T-helper 2 cell (primary cell): ENCODE data around the gene ROBO2.
"Not testable (repeated sequence)": the region's sequence is repeated elsewhere in the genome, so short reads cannot be mapped to it uniquely, and the experiment has no call there.

ENCODE experiments used
- DNase-seq, 5 experiments: peaks; one replicate each; pipeline versions ENCODE4 v3.0.0 to v3.0.0-alpha.2; 2012 to 2022

The ROBO2 gene

DNA sequence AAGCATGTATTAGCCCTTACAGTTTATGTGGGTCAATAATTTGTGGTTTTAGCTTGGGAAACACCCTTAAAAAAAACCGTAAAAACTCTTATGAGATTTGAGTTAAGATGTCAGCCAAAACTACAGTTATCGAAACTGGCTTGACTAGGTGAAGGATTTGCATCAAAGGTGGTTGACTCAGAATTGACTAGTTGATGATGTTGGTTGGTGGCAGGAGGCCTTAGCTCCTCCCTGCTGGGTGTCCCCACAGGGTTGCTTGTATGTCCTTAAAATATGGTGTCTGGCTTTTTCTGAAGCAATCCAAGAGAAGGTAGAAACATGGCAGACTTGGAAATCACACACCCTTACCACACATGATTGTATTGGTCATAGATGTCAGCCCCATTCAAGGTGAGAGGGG lies 305.1 kb downstream of the ROBO2 start:
- no peak for DNase-seq

DNA sequence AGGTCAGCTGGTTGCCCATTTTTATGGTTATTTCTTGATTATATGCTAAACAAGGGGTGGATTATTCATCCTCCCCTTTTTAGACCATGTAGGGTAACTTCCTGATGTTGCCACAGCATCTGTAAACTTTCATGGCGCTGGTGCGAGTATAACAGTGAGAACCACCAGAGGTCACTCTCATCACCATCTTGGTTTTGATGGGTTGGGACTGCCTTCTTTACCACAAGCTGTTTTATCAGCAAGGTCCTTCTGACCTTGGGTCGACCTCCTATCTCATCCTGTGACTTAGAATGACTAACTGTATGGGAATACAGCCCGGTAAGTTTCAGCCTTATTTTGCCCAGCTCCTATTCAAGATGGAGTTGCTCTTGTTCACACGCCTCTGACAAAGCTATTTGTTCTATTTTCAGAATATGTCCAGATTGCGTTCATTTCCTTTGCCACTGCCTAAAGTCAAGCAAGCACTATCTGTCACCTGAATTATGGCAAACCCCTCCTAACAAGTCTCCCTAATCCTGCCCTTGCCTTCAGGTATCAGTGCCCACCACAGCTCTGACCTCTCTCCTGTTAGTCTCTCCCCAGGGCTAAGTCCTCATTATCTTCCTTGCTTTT lies 308.5 kb downstream of the ROBO2 start:
- no peak for DNase-seq

DNA sequence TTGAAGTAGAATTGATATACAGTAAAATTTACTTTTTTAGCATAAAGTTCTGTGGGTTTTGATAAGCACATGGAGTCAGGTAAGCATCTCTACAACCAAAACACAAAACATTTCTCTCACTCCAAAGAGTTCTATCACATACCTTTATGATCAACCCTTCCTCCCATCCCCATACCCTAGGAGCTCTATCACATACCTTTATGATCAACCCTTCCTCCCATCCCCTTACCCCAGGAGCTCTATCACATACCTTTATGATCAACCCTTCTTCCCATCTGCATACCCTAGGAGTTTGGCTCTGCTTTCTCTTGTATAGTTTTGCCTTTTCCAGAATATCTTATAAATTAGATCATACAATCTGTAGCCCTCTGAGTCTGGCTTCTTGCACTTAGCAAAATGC lies 315.1 kb downstream of the ROBO2 start:
- no peak for DNase-seq

DNA sequence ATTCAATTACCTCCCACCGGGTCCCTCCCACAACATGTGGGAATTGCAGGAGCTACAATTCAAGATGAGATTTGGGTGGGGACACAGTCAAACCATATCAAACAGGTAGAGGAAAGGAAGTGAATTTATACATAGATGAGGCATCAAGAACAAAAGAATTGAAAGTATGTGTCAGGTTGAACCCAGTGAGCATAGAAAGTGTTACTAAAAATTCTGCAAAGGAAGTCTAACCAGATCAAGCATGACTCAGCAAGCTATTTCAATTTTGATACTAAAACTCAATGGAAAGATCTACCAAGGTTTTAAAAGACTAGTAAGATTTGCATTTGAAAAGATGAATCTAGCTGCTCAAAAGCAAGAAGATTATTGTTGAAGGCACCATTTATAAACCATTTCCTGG lies 323.0 kb downstream of the ROBO2 start:
- DNase-seq, result no peak

DNA sequence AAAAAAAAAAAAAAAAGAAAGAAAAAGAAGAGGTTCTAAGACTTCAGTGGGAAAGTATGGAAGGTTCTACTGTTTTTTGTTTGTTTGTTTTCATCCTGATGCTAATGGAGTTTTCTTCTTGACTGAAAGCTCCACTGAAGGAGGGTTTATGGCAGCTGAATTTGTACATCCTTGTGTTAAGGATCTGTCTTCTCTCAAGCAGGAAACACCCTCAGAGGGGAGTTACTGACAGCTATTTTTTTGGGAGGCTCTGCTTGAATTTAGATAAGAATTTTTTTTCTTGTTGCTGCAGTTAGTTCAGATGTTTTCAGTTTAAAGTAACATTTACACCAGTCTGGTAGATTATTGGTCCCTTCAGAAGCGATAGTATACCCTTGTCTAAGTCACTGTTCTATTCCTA lies 325.3 kb downstream of the ROBO2 start:
- DNase-seq, result no peak

DNA sequence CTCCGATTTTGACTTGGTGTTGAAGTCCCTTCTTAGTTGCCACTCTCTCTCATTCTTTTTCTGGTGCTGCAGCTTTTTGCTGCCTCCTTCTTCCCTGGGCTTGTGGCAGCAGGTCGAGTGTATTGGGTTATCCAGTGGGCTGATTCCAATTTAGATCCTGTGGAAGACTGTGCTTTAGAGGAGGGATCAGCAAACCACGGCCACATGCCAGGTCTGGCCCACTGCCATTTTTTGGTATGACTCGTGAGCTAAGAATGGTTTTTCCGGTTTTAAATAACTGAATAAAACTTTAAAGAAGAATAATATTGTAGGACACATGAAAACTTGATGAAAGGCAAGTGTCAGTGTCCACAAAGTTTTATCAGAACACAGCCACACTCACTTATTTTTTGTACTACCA lies 330.5 kb downstream of the ROBO2 start:
- no peak for DNase-seq

DNA sequence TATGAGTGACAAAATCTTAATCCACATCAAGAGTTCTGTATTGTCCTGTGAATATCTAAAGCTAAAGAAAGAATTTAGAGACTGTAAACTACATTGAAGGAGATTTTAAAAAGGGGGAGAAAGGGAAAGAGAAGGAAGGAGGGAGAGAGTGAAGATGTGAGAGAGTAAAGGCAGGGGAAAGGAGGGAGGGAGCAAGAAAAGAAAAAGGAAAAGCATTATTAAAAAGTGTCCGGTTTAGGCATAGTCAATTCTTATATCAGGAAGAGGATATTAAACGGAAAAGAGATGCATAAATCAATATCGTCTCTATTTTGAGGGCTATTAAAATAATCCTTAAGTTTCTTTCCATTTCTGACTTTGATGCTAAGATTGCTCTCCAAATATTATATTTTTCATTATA lies 332.1 kb downstream of the ROBO2 start:
- no peak for DNase-seq

DNA sequence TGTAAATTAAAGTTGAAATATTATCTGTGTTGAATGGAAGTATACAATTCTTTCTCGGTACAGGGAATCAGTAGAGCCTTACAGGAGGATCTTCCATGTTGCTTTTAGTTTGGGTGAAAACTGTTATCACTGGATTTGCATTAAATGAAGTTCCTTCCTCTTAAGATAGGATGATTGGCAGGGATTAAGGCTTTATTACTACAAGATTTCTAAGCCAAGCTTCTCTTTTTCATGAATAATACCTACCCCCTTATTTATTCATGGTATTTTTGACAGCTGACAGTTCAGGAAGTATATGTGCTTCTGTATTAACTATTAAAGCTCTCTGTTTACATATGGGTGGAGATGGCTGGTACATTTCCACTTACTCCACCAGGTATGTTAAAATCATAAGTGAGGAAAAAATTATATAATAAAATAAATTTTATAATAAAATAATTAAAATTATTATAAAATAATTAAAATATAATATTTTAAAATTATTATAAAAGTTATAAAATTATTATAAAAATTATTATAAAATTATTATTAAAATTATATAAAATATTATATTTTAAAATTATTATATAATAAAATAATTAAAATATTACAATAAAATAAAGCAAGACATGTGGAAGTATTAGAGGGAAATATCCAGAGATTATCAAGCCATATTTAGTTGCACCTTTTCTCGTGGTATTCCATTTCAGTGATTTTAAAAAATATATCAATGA lies 332.9 kb downstream of the ROBO2 start:
- no peak for DNase-seq

DNA sequence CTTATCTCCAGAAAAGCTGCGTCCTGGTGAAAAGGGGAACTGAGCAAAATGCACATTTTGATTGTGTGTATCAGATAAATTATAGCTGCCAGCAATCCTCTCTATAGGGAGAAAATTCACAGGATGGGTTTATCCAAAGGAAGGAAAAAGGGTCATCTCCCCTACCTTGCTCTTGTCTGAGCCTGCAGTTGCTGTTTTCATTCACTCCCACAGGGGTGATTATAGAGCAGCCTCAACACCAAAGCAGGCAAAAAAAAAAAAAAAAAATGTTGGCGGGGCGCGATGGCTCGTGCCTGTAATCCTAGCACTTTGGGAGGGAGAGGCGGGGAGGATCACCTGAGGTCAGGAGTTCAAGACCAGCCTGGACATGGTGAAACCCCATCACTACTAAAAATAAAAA lies 333.7 kb downstream of the ROBO2 start:
- no peak for DNase-seq

DNA sequence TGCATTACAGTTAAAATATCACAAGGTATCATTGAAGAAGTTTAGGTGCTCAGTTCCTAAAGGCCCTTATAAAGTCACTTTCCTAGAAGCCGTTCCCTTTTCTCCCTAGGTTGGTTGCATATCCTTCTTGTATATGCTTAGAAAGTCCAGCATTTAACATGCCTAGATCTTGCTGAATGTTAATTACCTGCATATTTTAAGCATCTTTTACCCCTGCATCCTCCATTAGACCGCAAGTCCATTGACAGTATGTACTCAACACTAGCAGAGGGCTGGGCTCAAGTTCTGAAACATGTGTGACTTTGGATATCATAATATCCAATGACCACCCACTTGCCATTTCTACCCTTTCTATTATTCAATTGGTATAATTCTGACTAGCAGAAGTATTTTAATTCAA lies 336.6 kb downstream of the ROBO2 start:
- no peak for DNase-seq

DNA sequence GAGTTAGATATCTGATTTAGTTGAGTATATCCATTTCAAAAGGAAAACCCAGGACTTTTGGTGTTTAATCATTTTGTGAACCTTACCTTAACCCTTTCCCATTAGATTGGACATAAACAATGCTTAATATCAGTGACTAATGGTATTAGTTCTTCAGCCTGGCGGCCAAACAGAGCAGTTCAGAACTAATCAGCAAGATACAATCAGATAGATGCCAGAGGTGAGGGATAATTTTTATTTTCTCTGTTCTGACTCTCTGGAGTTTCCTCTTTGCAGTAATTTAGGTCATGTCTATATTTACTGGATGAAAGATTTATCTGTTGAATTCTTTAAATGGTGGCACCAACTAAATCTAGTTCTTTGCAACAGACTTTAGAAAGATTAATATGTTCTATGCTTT lies 337.8 kb downstream of the ROBO2 start:
- DNase-seq, result no peak

DNA sequence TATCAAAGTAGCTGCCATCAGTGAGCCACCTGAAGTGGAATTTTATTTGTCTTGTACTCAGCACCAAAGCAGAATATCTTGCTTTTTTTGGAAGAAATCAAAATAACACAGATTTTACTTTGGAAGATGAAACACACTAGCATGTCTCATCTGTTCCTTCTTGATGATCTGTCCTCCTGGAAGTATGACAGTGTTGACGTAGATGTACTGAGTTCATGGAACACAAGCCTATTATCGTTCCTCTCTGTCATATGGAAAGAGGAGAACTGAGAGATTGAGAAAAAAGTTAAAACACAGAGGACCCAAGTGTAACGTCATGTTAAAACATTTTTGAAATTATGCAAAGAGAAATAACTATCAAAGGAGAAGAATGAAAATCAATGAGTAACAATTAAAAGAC lies 340.2 kb downstream of the ROBO2 start:
- no peak for DNase-seq

DNA sequence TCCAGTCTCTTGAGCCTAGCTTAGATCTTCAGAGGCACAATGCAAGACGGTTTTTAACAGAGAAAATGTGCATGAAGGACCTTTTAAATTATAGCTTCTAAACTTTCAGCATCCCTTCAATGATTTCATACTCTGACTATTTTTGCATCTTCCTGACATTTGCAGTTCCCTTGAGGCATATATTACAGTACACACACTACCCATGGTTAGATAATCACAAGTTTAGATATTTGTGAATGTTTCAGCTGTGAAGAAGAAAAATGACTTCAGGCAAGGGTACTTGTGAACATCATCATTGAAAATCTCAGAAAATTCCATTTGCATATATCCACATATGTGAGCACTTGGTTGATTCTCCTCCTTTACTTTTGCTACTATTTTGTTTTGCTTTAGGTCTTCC lies 341.5 kb downstream of the ROBO2 start:
- no peak for DNase-seq

DNA sequence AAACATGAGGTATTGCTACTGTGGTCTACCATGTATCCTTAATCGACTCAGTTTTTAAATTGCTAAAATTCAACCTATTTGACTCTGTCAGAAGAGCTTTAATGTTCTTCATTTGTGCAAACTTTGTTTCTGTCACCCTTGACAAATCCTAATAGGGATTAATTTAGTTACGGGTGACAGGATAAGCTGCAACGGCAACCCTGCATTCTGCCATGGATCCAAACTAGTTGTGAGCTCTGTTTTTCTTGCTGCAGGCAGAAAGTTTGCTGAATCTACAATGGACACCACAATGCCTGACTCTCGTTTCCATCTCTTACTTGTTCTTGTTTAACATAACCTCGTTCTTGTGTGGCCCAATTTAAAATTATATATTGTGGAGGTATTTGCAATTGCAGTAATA lies 352.3 kb downstream of the ROBO2 start:
- no peak for DNase-seq

DNA sequence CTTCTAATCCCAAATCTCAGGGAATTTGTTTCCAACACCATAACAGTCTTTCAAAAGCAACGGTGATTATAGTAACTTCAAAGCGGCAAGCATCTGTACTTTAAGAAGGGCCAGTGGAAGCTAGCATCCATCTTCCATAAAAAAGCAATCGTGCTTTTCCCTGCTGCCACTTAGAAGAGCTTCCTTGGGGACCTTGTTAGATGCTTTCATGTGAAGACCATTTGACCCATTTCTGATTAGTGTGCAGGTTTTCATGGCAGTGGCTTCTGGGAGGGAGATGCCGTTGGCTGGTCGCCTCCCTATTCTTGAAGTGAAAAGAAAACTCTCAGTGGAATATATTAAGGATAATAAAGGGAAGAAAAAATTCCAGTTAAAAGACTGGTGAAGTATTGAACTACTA lies 354.1 kb downstream of the ROBO2 start:
- DNase-seq, result no peak

DNA sequence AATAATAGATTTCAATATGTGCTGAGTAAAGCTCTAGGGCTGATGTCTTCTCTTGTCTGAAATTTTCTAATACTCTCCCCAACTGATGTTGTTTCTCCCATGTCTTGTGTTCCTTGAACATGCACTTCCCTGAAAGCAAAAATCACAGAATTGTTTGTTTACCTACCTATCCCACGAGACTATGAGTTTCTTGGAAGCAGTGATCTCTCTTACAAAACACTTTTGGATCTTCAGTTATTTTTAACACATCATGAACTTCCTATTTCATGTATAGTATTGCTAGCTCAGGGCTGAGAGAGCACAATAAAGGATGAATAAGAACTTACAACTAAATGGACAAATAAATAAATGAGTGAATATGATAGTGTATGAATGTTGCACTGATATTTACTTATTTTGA lies 365.0 kb downstream of the ROBO2 start:
- DNase-seq, result no peak

DNA sequence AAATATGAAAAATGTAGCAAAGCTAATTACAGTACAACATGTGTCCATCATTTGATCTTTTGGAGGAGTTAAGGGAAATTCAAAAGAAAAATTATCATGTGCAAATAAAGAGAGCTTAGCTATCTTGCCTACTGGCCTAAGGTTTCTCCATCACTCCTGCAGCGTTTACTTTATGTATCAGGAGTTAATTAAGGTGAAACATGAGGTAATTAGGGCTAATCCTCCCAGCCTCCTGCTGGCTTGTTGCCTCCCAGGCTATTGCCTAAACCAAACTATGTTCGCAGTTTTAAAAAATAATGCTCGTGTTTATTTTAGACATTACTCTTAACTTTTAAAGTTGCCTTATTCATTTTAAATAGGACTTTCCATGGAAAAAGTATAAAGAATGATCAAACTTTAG lies 367.5 kb downstream of the ROBO2 start:
- DNase-seq, result no peak

DNA sequence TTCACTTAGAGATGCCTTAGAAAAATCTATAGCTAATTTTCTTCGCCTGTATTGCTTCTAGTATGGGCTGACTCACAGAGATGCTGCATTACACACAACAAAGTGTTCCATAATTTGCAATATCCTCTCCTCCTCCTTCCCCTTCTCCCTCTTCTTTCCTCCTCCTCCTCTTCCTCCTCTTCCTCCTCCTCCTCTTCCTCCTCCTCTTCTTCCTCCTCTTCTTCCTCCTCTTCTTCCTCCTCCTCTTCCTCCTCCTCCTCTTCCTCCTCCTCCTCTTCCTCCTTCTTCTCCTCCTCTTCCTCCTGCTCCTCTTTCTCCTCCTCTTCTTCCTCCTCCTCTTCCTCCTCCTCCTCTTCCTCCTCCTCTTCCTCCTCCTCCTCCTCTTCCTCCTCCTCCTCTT lies 370.4 kb downstream of the ROBO2 start:
- DNase-seq, result not testable (repeated sequence)

DNA sequence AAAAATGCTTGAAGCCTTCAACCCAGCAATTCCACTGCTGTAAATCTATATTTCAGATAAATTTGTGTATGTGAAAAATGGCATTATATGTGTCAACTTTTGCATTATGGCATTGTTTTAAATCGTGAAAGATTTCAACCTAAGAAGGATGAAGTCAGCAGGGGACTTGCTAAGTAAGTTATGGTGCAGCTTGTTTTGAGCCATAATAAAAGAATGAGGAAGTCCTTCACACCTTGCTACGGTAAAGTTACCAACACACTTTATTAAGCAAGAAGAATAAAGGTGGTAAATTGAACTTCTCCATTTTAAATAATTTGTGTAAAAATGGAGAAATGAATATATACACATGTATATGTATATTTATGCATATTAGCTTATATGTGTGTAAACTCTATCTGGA lies 371.4 kb downstream of the ROBO2 start:
- DNase-seq, result no peak

DNA sequence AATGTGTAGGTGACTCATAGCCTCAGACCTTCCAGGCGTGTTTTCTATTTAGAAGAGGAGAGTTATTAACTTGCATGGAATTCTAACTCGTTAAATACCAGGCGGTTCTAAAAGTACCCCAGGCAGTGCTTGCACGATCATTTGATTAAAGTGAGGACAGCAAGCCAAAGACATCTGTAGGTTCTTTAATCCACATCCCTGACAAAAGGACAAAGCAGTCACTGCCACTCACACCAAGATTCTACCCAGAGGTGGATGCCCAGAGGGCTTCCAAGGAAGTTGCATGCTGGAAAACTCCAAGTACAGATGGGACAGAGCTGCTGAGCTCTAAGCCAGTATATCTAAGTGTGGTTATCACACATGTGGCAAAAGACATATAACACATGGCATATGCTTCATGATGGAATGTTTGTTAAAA lies 372.1 kb downstream of the ROBO2 start:
- no peak for DNase-seq

DNA sequence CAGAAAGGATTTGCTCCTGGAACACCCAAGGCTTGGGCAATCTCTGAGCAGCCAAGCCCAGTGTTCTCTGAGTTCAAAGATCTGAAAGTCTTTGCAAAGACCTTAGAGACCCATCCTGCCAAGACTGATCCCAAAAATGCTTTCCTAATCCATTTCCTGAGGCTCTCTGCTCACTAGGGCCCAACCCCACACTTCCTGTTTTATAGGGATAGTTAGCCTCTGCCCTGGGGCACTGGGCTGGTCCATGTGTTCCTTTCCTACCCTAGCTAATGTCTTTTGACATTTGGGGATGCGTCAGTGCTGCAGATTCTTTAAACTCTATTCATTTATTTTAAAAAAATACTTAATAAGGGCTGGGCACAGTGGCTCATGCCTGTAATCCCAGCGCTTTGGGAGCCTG lies 372.7 kb downstream of the ROBO2 start:
- no peak for DNase-seq

DNA sequence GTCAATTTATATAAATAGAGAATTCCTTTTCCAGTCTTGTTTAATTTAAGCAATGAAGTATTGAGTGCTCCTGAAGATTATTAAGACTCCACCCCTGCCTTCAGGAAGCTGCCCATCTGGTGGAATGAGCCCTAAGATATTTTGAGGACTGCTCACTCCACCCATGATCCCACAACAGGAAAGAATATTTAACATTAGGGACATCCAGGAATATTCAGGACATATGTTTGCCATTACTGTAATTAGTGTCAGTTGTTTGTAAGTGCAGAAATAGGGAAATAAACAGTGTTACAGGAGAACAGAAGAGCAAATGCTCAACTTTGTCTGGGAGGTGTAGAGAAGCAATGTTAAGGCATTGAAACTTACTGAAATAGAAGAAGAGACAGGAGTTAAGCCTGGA lies 375.0 kb downstream of the ROBO2 start:
- no peak for DNase-seq

DNA sequence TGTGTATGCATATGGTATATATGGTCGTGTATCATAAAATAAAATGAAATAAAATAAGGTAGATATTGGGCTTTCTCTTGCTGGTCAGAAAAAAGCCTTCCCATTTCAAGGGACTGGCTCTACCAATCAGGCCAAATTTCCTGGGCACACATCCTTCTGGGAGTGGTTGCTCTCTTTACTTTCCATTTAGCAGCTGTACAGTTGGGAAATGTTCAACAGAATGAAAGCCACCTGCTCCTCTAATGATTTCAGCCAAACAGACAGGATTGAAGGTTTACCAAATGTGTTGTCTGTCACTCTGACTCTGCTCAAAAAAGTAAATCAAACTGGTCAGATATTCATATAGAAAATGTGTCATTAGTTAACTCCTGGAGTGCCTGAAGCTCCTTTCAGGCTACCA lies 380.4 kb downstream of the ROBO2 start:
- no peak for DNase-seq

DNA sequence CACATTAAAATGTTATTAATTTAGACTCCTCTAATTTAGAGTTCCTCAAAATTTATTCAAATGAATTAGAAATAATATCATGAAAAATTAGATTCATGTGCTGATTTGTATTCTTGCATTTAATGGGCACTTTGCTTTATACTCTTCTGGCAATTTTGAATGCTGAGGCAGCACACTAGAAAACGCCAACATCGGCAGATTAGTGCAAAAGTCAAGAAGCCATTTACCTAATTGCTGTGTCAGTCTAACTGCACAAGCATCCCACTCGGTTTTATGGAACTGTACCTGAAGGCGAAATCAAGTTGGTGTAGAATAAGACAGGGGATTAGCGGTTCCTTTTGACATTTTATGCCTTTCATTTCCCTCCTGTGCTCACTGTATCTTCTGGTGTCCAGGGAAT lies 382.0 kb downstream of the ROBO2 start:
- no peak for DNase-seq

DNA sequence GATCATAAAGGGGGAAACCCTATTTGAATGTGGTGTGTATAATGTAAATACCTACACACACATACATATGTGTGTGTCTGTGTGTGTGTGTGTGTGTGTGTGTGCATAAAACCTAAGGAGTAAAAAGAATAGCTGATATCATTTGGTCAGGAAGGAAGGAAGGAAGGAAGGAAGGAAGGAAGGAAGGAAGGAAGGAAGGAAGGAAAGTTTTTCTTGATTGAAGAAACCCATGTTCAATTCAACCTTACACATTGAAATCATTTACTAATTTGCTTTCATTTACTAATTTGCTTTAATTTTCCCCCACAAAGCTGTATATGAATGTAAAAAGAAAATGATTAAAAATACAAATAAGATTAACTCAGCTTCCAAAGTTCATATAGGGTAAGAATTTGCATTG lies 386.6 kb downstream of the ROBO2 start:
- no peak for DNase-seq
